H1 (cell line): Measurements from ENCODE around the gene TBC1D12. TPM values are rescaled to one million over a fixed set of nuclear protein-coding genes. Genes with fewer than 3 reads are reported as not detected.

Source experiments
- CTCF ChIA-PET: fragments of 300-600 bp; sonication (Branson Sonifier 250); formaldehyde crosslinking; loops from one replicate; lab custom pipeline; 2021; ENCODE audit not compliant: partially characterized antibody; lab: Charles Lee
- POLR2A ChIA-PET: fragments of 300-600 bp; sonication (Branson Sonifier 250); formaldehyde crosslinking; loops from one replicate; lab custom pipeline; 2021; ENCODE audit warnings: inconsistent platforms; ENCODE audit not compliant: partially characterized antibody; lab: Charles Lee
- DNase-seq, 2 experiments: peaks; one replicate each; pipeline versions ENCODE4 v3.0.0 to v3.0.0-alpha.2; 2010 to 2022; ENCODE audit warnings: low spot score in 2 of 2, low read depth in 1 of 2, mixed read lengths in 1 of 2
- FAIRE-seq: peaks from 2 replicates; lab custom pipeline; 2011; peaks lifted over from hg19 to GRCh38; lab: Jason Lieb, UNC
- H2AFZ ChIP-seq: 2 replicates; pipeline ENCODE4 v1.8.1; 2012; ENCODE audit warnings: low read length, inconsistent platforms
- H2AK5ac ChIP-seq: 2 replicates; pipeline ENCODE4 v1.6.1; 2013; ENCODE audit warnings: low read depth, low read length
- H2BK120ac ChIP-seq: replicated peaks from 2 replicates; pipeline ENCODE3; 2013; ENCODE audit warnings: low read depth, low read length, inconsistent platforms
- H2BK12ac ChIP-seq: 2 replicates; pipeline ENCODE4 v1.6.1; 2013; ENCODE audit warnings: low read depth, low read length
- H2BK15ac ChIP-seq: 2 replicates; pipeline ENCODE4 v1.6.1; 2013; ENCODE audit warnings: low read length
- H2BK20ac ChIP-seq: 2 replicates; pipeline ENCODE4 v1.6.1; 2013; ENCODE audit warnings: low read length
- H2BK5ac ChIP-seq: 2 replicates; pipeline ENCODE4 v1.6.1; 2013; ENCODE audit warnings: low read depth, low read length
- H3K14ac ChIP-seq: 2 replicates; pipeline ENCODE4 v1.6.1; 2013; ENCODE audit warnings: inconsistent platforms; ENCODE audit not compliant: insufficient read length
- H3K18ac ChIP-seq: 2 replicates; pipeline ENCODE4 v1.6.1; 2013; ENCODE audit warnings: low read length; ENCODE audit errors: extremely low read depth
- H3K23ac ChIP-seq: 2 replicates; pipeline ENCODE4 v1.6.1; 2013; ENCODE audit warnings: inconsistent platforms; ENCODE audit not compliant: insufficient read length
- H3K23me2 ChIP-seq: 2 replicates; pipeline ENCODE4 v1.6.1; 2013; ENCODE audit warnings: low read depth, low read length
- H3K27ac ChIP-seq: 2 replicates; pipeline ENCODE4 v1.6.1; 2011; ENCODE audit warnings: low read depth, low read length, inconsistent platforms
- H3K27me3 ChIP-seq, 4 experiments: replicated peaks in 1 of 4; 1 replicate in 1 of 4; 2 replicates in 3 of 4; pipeline versions ENCODE4 v1.6.1 to v1.8.1; 2011 to 2013; ENCODE audit warnings: low read length in 3 of 4, mild to moderate bottlenecking in 3 of 4, inconsistent platforms in 2 of 4, mixed read lengths in 2 of 4, moderate library complexity in 1 of 4; ENCODE audit not compliant: control insufficient read depth in 3 of 4, insufficient read depth in 3 of 4; ENCODE audit errors: extremely low read depth in 1 of 4
- H3K36me3 ChIP-seq, 4 experiments: 2 replicates each; pipeline versions ENCODE4 v1.6.1 to v1.8.1; 2011 to 2013; ENCODE audit warnings: mild to moderate bottlenecking in 4 of 4, low read length in 3 of 4, moderate library complexity in 2 of 4, control low read depth in 1 of 4, inconsistent platforms in 1 of 4; ENCODE audit not compliant: insufficient read depth in 4 of 4, control insufficient read depth in 2 of 4
- H3K4ac ChIP-seq: replicated peaks from 2 replicates; pipeline ENCODE3; 2013; ENCODE audit warnings: low read length, low read depth, mixed read lengths, inconsistent platforms; ENCODE audit not compliant: insufficient read length
- H3K4me1 ChIP-seq, 4 experiments: replicated peaks in 1 of 4; 1 replicate in 1 of 4; 2 replicates in 3 of 4; pipeline versions ENCODE4 v1.6.1 to v1.8.1; 2011 to 2013; ENCODE audit warnings: low read length in 3 of 4, inconsistent platforms in 2 of 4, mixed read lengths in 1 of 4; ENCODE audit not compliant: insufficient read depth in 4 of 4, control insufficient read depth in 3 of 4
- H3K4me2 ChIP-seq, 2 experiments: 2 replicates each; pipeline versions ENCODE4 v1.6.1 to v1.8.1; 2011 to 2013; ENCODE audit warnings: low read depth in 2 of 2, low read length in 2 of 2, control low read depth in 1 of 2, inconsistent platforms in 1 of 2, mild to moderate bottlenecking in 1 of 2; ENCODE audit not compliant: insufficient read depth in 1 of 2
- H3K4me3 ChIP-seq, 4 experiments: fragments of 200-600, 300-600 bp in 1 of 4; sonication (generic), shearing (Covaris generic), sonication (Bioruptor Twin) in 1 of 4; 2 replicates each; pipeline versions ENCODE4 v1.5.1 to v1.8.1; 2011 to 2016; ENCODE audit warnings: low read length in 4 of 4, low read depth in 3 of 4, control low read depth in 2 of 4, inconsistent platforms in 2 of 4, mild to moderate bottlenecking in 2 of 4, mixed read lengths in 1 of 4, moderate library complexity in 1 of 4; ENCODE audit not compliant: insufficient read depth in 2 of 4; ENCODE audit errors: extremely low read depth in 1 of 4
- H3K56ac ChIP-seq: replicated peaks from 2 replicates; pipeline ENCODE3; 2013; ENCODE audit warnings: low read depth, mild to moderate bottlenecking, mixed read lengths, low read length, inconsistent platforms; ENCODE audit not compliant: insufficient read length
- H3K79me1 ChIP-seq: 2 replicates; pipeline ENCODE4 v1.6.1; 2013; ENCODE audit warnings: low read depth, low read length, control low read depth
- H3K79me2 ChIP-seq, 2 experiments: 2 replicates each; pipeline versions ENCODE4 v1.6.1 to v1.8.1; 2012 to 2013; ENCODE audit warnings: low read length in 2 of 2, mild to moderate bottlenecking in 2 of 2, inconsistent platforms in 1 of 2; ENCODE audit not compliant: insufficient read depth in 2 of 2, control insufficient read depth in 1 of 2
- H3K9ac ChIP-seq, 4 experiments: replicated peaks in 1 of 4; 1 replicate in 1 of 4; 2 replicates in 3 of 4; pipeline versions ENCODE4 v1.6.1 to v1.8.1; 2011 to 2013; ENCODE audit warnings: low read depth in 3 of 4, low read length in 3 of 4, control low read depth in 2 of 4, mild to moderate bottlenecking in 2 of 4, moderate library complexity in 2 of 4, inconsistent platforms in 1 of 4; ENCODE audit errors: extremely low read depth in 1 of 4
- H3K9me3 ChIP-seq, 2 experiments: 2 replicates each; pipeline versions ENCODE4 v1.6.1 to v1.8.1; 2012 to 2013; ENCODE audit warnings: mild to moderate bottlenecking in 2 of 2, moderate library complexity in 2 of 2, control low read depth in 1 of 2, inconsistent platforms in 1 of 2, low read depth in 1 of 2, low read length in 1 of 2, mixed read lengths in 1 of 2; ENCODE audit not compliant: insufficient read depth in 2 of 2
- H4K20me1 ChIP-seq, 2 experiments: replicated peaks in 1 of 2; 2 replicates each; pipeline versions ENCODE3 to v1.8.1; 2011 to 2013; ENCODE audit warnings: inconsistent platforms in 2 of 2, low read length in 2 of 2, mild to moderate bottlenecking in 1 of 2; ENCODE audit not compliant: insufficient read depth in 2 of 2, control insufficient read depth in 1 of 2
- H4K5ac ChIP-seq: 2 replicates; pipeline ENCODE4 v1.6.1; 2013; ENCODE audit warnings: low read length, low read depth, mixed read lengths, inconsistent platforms; ENCODE audit not compliant: insufficient read length
- H4K8ac ChIP-seq: 2 replicates; pipeline ENCODE4 v1.8.0; 2013; ENCODE audit warnings: mild to moderate bottlenecking, moderate library complexity, low read length, inconsistent platforms; ENCODE audit not compliant: insufficient read depth; ENCODE audit errors: extremely low read depth
- H4K91ac ChIP-seq: replicated peaks from 2 replicates; pipeline ENCODE3; 2013; ENCODE audit warnings: low read length, mixed read lengths, inconsistent platforms; ENCODE audit not compliant: insufficient read length
- RAD21 ChIP-seq, 2 experiments: IDR thresholded peaks in 1 of 2; conservative IDR thresholded peaks in 1 of 2; 2 replicates each; pipeline ENCODE4 v1.6.1; 2011; ENCODE audit warnings: low read depth in 2 of 2, low read length in 2 of 2, improper control_type of control experiment in 1 of 2, inconsistent platforms in 1 of 2, mild to moderate bottlenecking in 1 of 2, moderate library complexity in 1 of 2
- RBBP5 ChIP-seq: IDR thresholded peaks from 2 replicates; pipeline ENCODE4 v1.7.1; 2012; ENCODE audit warnings: low read depth, mild to moderate bottlenecking, inconsistent platforms, low read length, moderate library complexity, borderline replicate concordance
- TEAD4 ChIP-seq: IDR thresholded peaks from 2 replicates; pipeline ENCODE4 v1.6.1; 2012; ENCODE audit warnings: low read depth, low read length, inconsistent platforms, mixed read lengths
- WGBS, 2 experiments: shearing (Covaris generic) in 1 of 2; methylation state at CpG; one replicate each; pipeline versions ENCODE4 v1.1.6 to v1.1.7; 2013 to 2015; ENCODE audit warnings: low lambda C conversion rate in 2 of 2, mixed read lengths in 2 of 2, inconsistent platforms in 1 of 2, low coverage in 1 of 2, missing lambda C conversion rate in 1 of 2; ENCODE audit not compliant: insufficient replicate concordance in 2 of 2, insufficient coverage in 1 of 2, insufficient read length in 1 of 2; ENCODE audit errors: extremely low coverage in 1 of 2, missing lambda C conversion rate in 1 of 2; 5-methylcytosine and 5-hydroxymethylcytosine counted together
- polyA plus RNA-seq, 7 experiments: library from polyadenylated mRNA; depleted of rRNA in 3 of 7; stranded (reverse) in 5 of 7; unstranded in 2 of 7; fragments of >200 nt in 5 of 7; fragments of 200-250 nt in 2 of 7; gene quantifications; 1 replicate in 5 of 7; 2 replicates in 1 of 7; 4 replicates in 1 of 7; pipeline versions ENCODE4 v1.2.1 to v1.2.3, GENCODE V29; 2011 to 2013; ENCODE audit warnings: missing spikeins in 2 of 7, mixed read lengths in 2 of 7
- total RNA-seq: library from RNA; stranded (reverse); fragmentation: NEBNext Ultra II Directional; extraction: Animal tissue kit (Norgen Biotek cat#: 25700); gene quantifications from 2 replicates; pipeline ENCODE4 v1.2.1, GENCODE V29; 2021

Gene TBC1D12
- total and polyA plus RNA-seq, 2 of the 8 experiments (the other 6 are each of a cell fraction or from before 2014, with no cell fraction given), result 1.1 to 3.2 TPM

DNA sequence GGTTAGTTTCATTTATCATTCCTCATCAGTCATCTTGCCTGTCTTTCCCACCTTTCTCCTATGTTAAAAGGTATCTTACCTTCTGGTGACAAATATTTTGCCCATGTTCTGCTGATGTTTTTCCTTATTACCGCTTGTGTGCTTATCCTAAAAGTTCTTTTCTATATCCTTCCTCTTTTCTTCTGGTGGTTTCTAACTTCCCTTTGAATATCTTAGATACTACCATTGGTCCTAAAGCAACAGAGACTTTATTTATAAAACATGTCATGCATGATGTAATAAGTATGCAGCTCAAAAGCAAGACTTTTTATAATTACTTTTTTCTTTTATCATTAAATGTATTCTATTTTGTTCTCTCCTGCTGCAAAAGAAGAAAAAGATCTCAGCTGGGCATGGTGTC lies 24.8 kb downstream of the TBC1D12 start:
- ChIA-PET POLR2A (no interaction called here), CTCF (no interaction called here)
- no peaks in the 10 kb centered on the region; a peak in 1 of 8 replicates for H3K36me3 ChIP-seq
- no peak overlapping the region for H3K18ac ChIP-seq
- no peak overlapping the region for H2BK5ac ChIP-seq
- H3K9me3 ChIP-seq, result peaks cover 6 to 7% of the 10 kb centered on the region in 2 experiments; a peak in 1 of 4 replicates
- no peak overlapping the region for H3K4ac ChIP-seq
- no peaks in the 10 kb centered on the region for H3K4me1 ChIP-seq
- no peak overlapping the region for H2AFZ ChIP-seq
- no peak overlapping the region for H2BK12ac ChIP-seq
- no peak overlapping the region for H3K4me3 ChIP-seq
- no peak for DNase-seq
- H2AK5ac ChIP-seq, result no peak overlapping the region
- H3K56ac ChIP-seq, result no peak overlapping the region
- H3K14ac ChIP-seq, result no peak overlapping the region
- H3K4me2 ChIP-seq, result no peak overlapping the region
- no peaks in the 10 kb centered on the region for H3K79me1 ChIP-seq
- no peak overlapping the region for H2BK120ac ChIP-seq
- no peak overlapping the region for H2BK15ac ChIP-seq
- H3K23me2 ChIP-seq, result no peaks in the 10 kb centered on the region
- no peaks in the 10 kb centered on the region for H4K20me1 ChIP-seq
- WGBS, 2 experiments, result 86% methylated on average over 1 of the region's 1 CpG; no CpG with 5 or more reads in 1 of the 2 experiments
- no peak overlapping the region for H3K23ac ChIP-seq
- H3K9ac ChIP-seq, result no peak overlapping the region
- no peak overlapping the region for H4K5ac ChIP-seq
- no peak for FAIRE-seq
- no peaks in the 10 kb centered on the region for H3K79me2 ChIP-seq
- H4K91ac ChIP-seq, result no peak overlapping the region
- H3K27me3 ChIP-seq, result no peaks in the 10 kb centered on the region
- H4K8ac ChIP-seq, result no peak overlapping the region
- no peak overlapping the region for H2BK20ac ChIP-seq
- H3K27ac ChIP-seq, result no peak overlapping the region
- TF ChIP-seq RAD21 (IDR thresholded peaks at IDR 0.05 in 1 of 2, conservative IDR thresholded peaks at IDR 0.05 in 1 of 2; ENCODE audit: low read depth in 2 of 2, low read length in 2 of 2) (no peak), TEAD4 (no peak), RBBP5 (no peak)
